PC-9 (cell line): Measurements from ENCODE around the gene ENKD1. TPM values are rescaled to one million over a fixed set of nuclear protein-coding genes. Genes with fewer than 3 reads are reported as not detected.

Experiments used
- BruUV-seq: library from RNA; stranded (reverse); fragments of 400-500 nt; replicated peaks from 2 replicates; lab custom pipeline; 2021; lab: Mats Ljungman, UMichigan
- CTCF ChIA-PET: fragments of 300-600 bp; sonication (Branson Sonifier 250); formaldehyde crosslinking; loops from one replicate; lab custom pipeline; 2022; ENCODE audit warnings: antibody characterized with exemption; lab: Charles Lee
- POLR2A ChIA-PET: fragments of 300-600 bp; sonication (Branson Sonifier 250); formaldehyde crosslinking; loops from one replicate; lab custom pipeline; 2022; ENCODE audit warnings: antibody characterized with exemption; ENCODE audit not compliant: unreplicated experiment; lab: Charles Lee
- DNase-seq, 2 experiments: peaks; one replicate each; pipeline versions ENCODE4 v3.0.0 to v3.0.0-alpha.2; 2015 to 2022; ENCODE audit warnings: mixed read lengths in 1 of 2
- H2AFZ ChIP-seq: fragments of 200-600 bp; sonication (generic); 2 replicates; pipeline ENCODE4 v1.8.1; 2017; ENCODE audit warnings: antibody characterized with exemption
- H3F3A ChIP-seq: fragments of 200-600 bp; sonication (generic); 2 replicates; pipeline ENCODE4 v1.8.1; 2017; ENCODE audit warnings: antibody characterized with exemption, mild to moderate bottlenecking, low read depth; ENCODE audit not compliant: insufficient read depth
- H3K27ac ChIP-seq: fragments of 200-600 bp; sonication (generic); 2 replicates; pipeline ENCODE4 v1.6.1; 2016; ENCODE audit warnings: mixed run types
- H3K27me3 ChIP-seq: fragments of 200-600 bp; sonication (generic); 2 replicates; pipeline ENCODE4 v1.6.1; 2016; ENCODE audit warnings: low read depth, mixed run types; ENCODE audit not compliant: insufficient read depth
- H3K36me3 ChIP-seq: fragments of 200-600 bp; sonication (generic); 2 replicates; pipeline ENCODE4 v1.6.1; 2016; ENCODE audit warnings: low read depth, mixed run types
- H3K4me1 ChIP-seq: fragments of 200-600 bp; sonication (generic); replicated peaks from 2 replicates; pipeline ENCODE4 v1.6.1; 2016; ENCODE audit warnings: mixed run types; ENCODE audit not compliant: insufficient read depth
- H3K4me2 ChIP-seq: fragments of 200-600 bp; sonication (generic); 2 replicates; pipeline ENCODE4 v1.6.1; 2017; ENCODE audit warnings: mixed run types
- H3K4me3 ChIP-seq: fragments of 200-600 bp; sonication (generic); 2 replicates; pipeline ENCODE4 v1.6.1; 2016; ENCODE audit warnings: mixed run types
- H3K79me2 ChIP-seq: fragments of 200-600 bp; sonication (generic); 2 replicates; pipeline ENCODE4 v1.6.1; 2017; ENCODE audit warnings: low read depth, mixed run types
- H3K9me2 ChIP-seq: fragments of 200-600 bp; sonication (generic); 2 replicates; pipeline ENCODE4 v1.8.1; 2017; ENCODE audit warnings: mild to moderate bottlenecking; ENCODE audit not compliant: insufficient read depth
- H3K9me3 ChIP-seq: fragments of 200-600 bp; sonication (generic); 2 replicates; pipeline ENCODE4 v1.8.1; 2016; ENCODE audit warnings: low read depth; ENCODE audit not compliant: insufficient read depth
- H4K20me1 ChIP-seq: fragments of 200-600 bp; sonication (generic); 2 replicates; pipeline ENCODE4 v1.8.1; 2017; ENCODE audit not compliant: insufficient read depth
- CTCF ChIP-seq: fragments of 200-600 bp; sonication (generic); conservative IDR thresholded peaks from 2 replicates; pipeline ENCODE4 v1.6.1; 2017; ENCODE audit warnings: mixed run types, antibody characterized with exemption, mild to moderate bottlenecking, moderate library complexity
- EZH2 ChIP-seq: fragments of 200-600 bp; sonication (generic); IDR thresholded peaks from 2 replicates; pipeline ENCODE4 v1.8.0; 2017; ENCODE audit warnings: antibody characterized with exemption, low read depth
- intact Hi-C: fragments of 100-400 bp; cut with micrococcal nuclease; formaldehyde crosslinking; loops from one replicate; pipeline ENCODE4 v1.10.0; 2022; ENCODE audit not compliant: unreplicated experiment
- total RNA-seq: library from RNA; stranded (reverse); gene quantifications from 2 replicates; pipeline ENCODE4 v1.2.3, GENCODE V29; 2021

ENKD1 gene
- total RNA-seq, 1 experiment from 2014 or later, result 20.8 TPM

GRCh38 chr16:67677712-67678111 lies 11.2 kb upstream of the ENKD1 start:
- intact Hi-C loops, result loop anchor here (5.0 to 10.0 kb wide), 3 partner anchors 45 to 557 kb away; partner anchors contain the start of gene ESRP2

GRCh38 chr16:67676939-67677338 lies 10.4 kb upstream of the ENKD1 start:
- Histone ChIP-seq H4K20me1 (no peaks in the 10 kb centered on the region), H3K9me2 (no peaks in the 10 kb centered on the region), H3K36me3 (no peaks in the 10 kb centered on the region), H3K27ac (peak overlapping the region; percentile 78), H2AFZ (no peak overlapping the region), H3K27me3 (no peaks in the 10 kb centered on the region), H3K4me2 (peak overlapping the region; percentile 30), H3K4me1 (peaks cover 26% of the 10 kb centered on the region), H3K9me3 (no peaks in the 10 kb centered on the region), H3F3A (peaks cover 32% of the 10 kb centered on the region), H3K4me3 (no peak overlapping the region), H3K79me2 (0 out of 2 replicates have a peak, but pooled peaks cover 3% of the 10 kb centered on the region)
- TF ChIP-seq EZH2, result no peak
- TF ChIP-seq CTCF, result no peak
- intact Hi-C loops, result loop anchor here (5.0 to 10.0 kb wide), 3 partner anchors 45 to 558 kb away; partner anchors contain the start of gene ESRP2
- no peak for DNase-seq
- POLR2A ChIA-PET, result interaction anchor here (0.6 to 0.7 kb wide), 7 partner anchors 17 to 551 kb away, joined by 3 to 6 read pairs (median 4); partner anchors contain the start of genes ACD and TSNAXIP1
- BruUV-seq, result no TSS peak
- CTCF ChIA-PET, result interaction anchor here (0.5 to 1.1 kb wide), 2 partner anchors 113 to 408 kb away, joined by 3 read pairs; partner anchors contain the start of gene NFATC3

More at GRCh38 chr16:67677712-67678111, 11.2 kb upstream of the ENKD1 start:
- ChIA-PET CTCF (no interaction called here), POLR2A (no interaction called here)
- Histone ChIP-seq H3K4me3 (no peak overlapping the region), H3K36me3 (no peaks in the 10 kb centered on the region), H2AFZ (no peak overlapping the region), H3K27me3 (no peaks in the 10 kb centered on the region), H3K9me2 (no peaks in the 10 kb centered on the region), H3K4me1 (peaks cover 26% of the 10 kb centered on the region), H3K27ac (no peak overlapping the region), H3K9me3 (no peaks in the 10 kb centered on the region), H3F3A (peaks cover 27% of the 10 kb centered on the region), H3K79me2 (0 out of 2 replicates have a peak, but pooled peaks cover 3% of the 10 kb centered on the region), H3K4me2 (0 out of 2 replicates have a peak overlapping the region, but pooled peaks have one; percentile 30), H4K20me1 (no peaks in the 10 kb centered on the region)
- TF ChIP-seq EZH2 (no peak), CTCF (no peak)
- no TSS peak for BruUV-seq
- peak; percentile 47 to 81 for DNase-seq

- DNase-seq, result peak; percentile 71 to 92
- intact Hi-C loops, result loop anchor here (5.0 to 10.0 kb wide), 3 partner anchors 46 to 558 kb away; partner anchors contain the start of gene ESRP2
Observed at GRCh38 chr16:67676516-67676915, 10.0 kb upstream of the ENKD1 start.

More at GRCh38 chr16:67676516-67676915, 10.0 kb upstream of the ENKD1 start:
- POLR2A ChIA-PET, result interaction anchor here (0.6 to 0.7 kb wide), 6 partner anchors 42 to 551 kb away, joined by 3 to 6 read pairs (median 4); partner anchors contain the start of gene TSNAXIP1
- no peaks in the 10 kb centered on the region for H3K9me3 ChIP-seq
- peaks cover 26% of the 10 kb centered on the region for H3K4me1 ChIP-seq
- no peaks in the 10 kb centered on the region for H3K36me3 ChIP-seq
- CTCF ChIA-PET, result interaction anchor here (0.5 to 1.1 kb wide), 3 partner anchors 92 to 409 kb away, joined by 3 to 5 read pairs (median 3); partner anchors contain the start of gene NFATC3
- no TSS peak for BruUV-seq
- no peaks in the 10 kb centered on the region for H4K20me1 ChIP-seq
- no peaks in the 10 kb centered on the region for H3K27me3 ChIP-seq
- TF ChIP-seq EZH2, result no peak
- TF ChIP-seq CTCF, result no peak
- H2AFZ ChIP-seq, result no peak overlapping the region
- peaks cover 32% of the 10 kb centered on the region for H3F3A ChIP-seq
- no peaks in the 10 kb centered on the region for H3K9me2 ChIP-seq
- no peak overlapping the region for H3K4me3 ChIP-seq
- peak overlapping the region; percentile 78 for H3K27ac ChIP-seq
- peak overlapping the region; percentile 30 for H3K4me2 ChIP-seq
- H3K79me2 ChIP-seq, result 0 out of 2 replicates have a peak, but pooled peaks cover 3% of the 10 kb centered on the region
